Thymus (tissue), 11 donors: Measurements from ENCODE around the gene NOTCH1. TPM values are rescaled to one million over a fixed set of nuclear protein-coding genes. Genes with fewer than 3 reads are reported as not detected.

Experiments used
- DNase-seq, 9 donors: peaks; one replicate each; pipeline ENCODE4 v3.0.0-alpha.2; 2013; ENCODE audit warnings: low spot score in 9 of 9, low read depth in 6 of 9, missing footprints in 1 of 9
- H3K27ac ChIP-seq, 2 donors: one replicate each; pipeline ENCODE4 v1.5.1; 2013; ENCODE audit warnings: control low read depth in 1 of 2, low read depth in 1 of 2, low read length in 1 of 2, mild to moderate bottlenecking in 1 of 2, moderate library complexity in 1 of 2
- H3K27me3 ChIP-seq, 2 donors: one replicate each; pipeline ENCODE4 v1.5.1; 2013; ENCODE audit warnings: low read length in 1 of 2; ENCODE audit not compliant: control insufficient read depth in 2 of 2, insufficient read depth in 1 of 2
- H3K36me3 ChIP-seq, 2 donors: one replicate each; pipeline ENCODE4 v1.5.1; 2013; ENCODE audit warnings: low read length in 1 of 2, mild to moderate bottlenecking in 1 of 2, moderate library complexity in 1 of 2; ENCODE audit not compliant: control insufficient read depth in 2 of 2, insufficient read depth in 2 of 2
- H3K4me1 ChIP-seq, 2 donors: one replicate each; pipeline ENCODE4 v1.5.1; 2013; ENCODE audit warnings: low read length in 2 of 2; ENCODE audit not compliant: control insufficient read depth in 2 of 2, insufficient read depth in 2 of 2
- H3K4me3 ChIP-seq, 2 donors: one replicate each; pipeline ENCODE4 v1.5.1; 2013; ENCODE audit warnings: low read length in 2 of 2, control low read depth in 1 of 2, mild to moderate bottlenecking in 1 of 2
- H3K9me3 ChIP-seq, 2 donors: one replicate each; pipeline ENCODE4 v1.5.1; 2013; ENCODE audit warnings: low read length in 1 of 2, mild to moderate bottlenecking in 1 of 2; ENCODE audit not compliant: control insufficient read depth in 2 of 2, insufficient read depth in 1 of 2
- WGBS: extraction: QIAGEN DNeasy Blood & Tissue Kit; methylation state at CpG from one replicate; pipeline ENCODE4 v1.1.7; 2013; 5-methylcytosine and 5-hydroxymethylcytosine counted together
- polyA plus RNA-seq: library from polyadenylated mRNA; stranded (reverse); fragments of 200-250 nt; gene quantifications from one replicate; pipeline ENCODE4 v1.2.3, GENCODE V29; 2013
- total RNA-seq: library from RNA; stranded (reverse); fragments of 120-200 nt; gene quantifications from one replicate; pipeline ENCODE4 v1.2.4, GENCODE V29; 2013
- donor health status: healthy.

Gene NOTCH1
- total and polyA plus RNA-seq, 2 donors = 14.9 to 15.9 TPM

DNA sequence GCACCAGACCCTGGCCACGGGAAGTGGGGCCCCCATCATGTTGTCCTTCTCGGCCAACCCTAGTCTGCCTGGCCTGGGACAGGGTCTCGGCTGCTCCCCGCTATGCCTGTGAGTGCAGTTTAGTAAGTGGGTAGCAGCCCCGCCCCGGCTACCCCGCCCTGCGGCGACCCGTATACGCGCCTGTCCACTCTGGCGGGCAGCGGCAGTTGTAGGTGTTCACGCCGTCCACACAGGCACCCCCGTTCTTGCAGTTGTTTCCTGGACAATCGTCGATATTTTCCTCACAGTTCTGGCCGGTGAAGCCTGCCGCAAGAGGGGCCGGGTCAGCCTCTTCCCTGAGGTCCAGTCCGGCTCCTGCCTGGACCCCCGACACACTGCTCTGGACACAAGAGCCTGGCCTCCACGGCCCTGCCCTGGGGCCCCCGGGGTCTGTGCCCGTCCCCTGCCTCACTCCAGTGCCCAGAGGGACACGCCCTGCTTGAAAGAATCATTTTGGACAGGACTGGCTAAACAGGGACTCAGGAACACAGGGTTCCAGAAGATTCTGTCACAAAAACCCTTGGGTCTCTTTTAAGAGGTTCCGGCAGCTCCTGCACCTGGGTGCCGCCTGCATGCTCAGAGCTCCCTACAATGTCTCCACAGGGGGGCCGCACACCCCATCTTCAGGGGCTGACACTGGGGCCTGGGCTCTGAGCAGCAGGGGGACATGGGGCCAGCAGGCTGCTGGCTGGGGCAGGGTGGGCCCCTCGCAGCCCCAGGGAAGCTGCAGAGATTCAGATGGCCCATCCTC is 26.4 kb downstream of the NOTCH1 start:
- DNase-seq = no peak
- Histone ChIP-seq H3K36me3 (peaks cover 89 to 91% of the 10 kb centered on the region in 2 donors), H3K27ac (no peak overlapping the region), H3K4me1 (no peaks in the 10 kb centered on the region), H3K9me3 (no peaks in the 10 kb centered on the region), H3K4me3 (no peak overlapping the region), H3K27me3 (no peaks in the 10 kb centered on the region)
- 96% methylated on average over 32 of the region's 32 CpGs for WGBS

DNA sequence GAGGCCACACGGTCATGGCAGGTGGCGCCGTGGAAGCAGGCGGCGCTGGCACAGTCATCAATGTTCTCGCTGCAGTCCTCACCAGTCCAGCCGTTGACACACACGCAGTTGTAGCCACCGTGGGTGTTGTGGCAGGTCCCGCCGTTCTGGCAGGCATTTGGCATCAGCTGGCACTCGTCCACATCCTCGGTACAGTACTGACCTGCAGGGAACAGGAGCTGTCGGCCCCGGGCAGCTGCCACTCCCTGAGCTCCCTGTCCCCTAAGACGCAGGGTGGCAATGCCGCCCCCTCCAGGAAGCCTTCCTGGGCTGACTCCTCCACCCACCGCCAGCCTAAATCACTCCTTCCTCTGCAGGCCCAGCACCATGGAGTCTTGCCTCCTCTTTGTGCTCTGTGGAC is 27.2 kb downstream of the NOTCH1 start:
- peaks cover 93 to 94% of the 10 kb centered on the region in 2 donors for H3K36me3 ChIP-seq
- no peaks in the 10 kb centered on the region for H3K4me1 ChIP-seq
- no peak overlapping the region for H3K27ac ChIP-seq
- H3K9me3 ChIP-seq = no peaks in the 10 kb centered on the region
- 99% methylated on average over 18 of the region's 18 CpGs for WGBS
- DNase-seq = no peak
- H3K27me3 ChIP-seq = no peaks in the 10 kb centered on the region
- H3K4me3 ChIP-seq = no peak overlapping the region

DNA sequence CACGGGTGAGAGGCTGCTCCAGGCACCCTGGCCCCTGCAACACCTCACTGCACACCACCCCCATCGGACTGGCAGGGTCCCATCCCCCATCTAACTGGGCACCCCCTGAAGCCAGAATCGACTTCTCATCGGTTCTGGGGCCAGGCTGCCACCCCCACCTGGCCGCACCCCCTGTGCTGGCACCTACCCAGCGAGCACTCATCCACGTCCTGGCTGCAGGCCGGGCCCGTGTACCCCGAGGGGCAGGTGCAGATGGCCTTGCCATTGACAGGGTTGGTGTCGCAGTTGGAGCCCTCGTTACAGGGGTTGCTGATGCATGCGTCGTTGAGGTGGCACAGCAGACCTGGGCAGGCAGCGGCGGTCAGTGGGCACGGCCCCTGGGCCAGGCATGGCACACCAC is 27.9 kb downstream of the NOTCH1 start:
- no peaks in the 10 kb centered on the region for H3K27me3 ChIP-seq
- H3K27ac ChIP-seq = no peak overlapping the region
- no peak for DNase-seq
- 98% methylated on average over 17 of the region's 17 CpGs for WGBS
- no peaks in the 10 kb centered on the region for H3K4me1 ChIP-seq
- peaks cover 93 to 94% of the 10 kb centered on the region in 2 donors for H3K36me3 ChIP-seq
- no peak overlapping the region for H3K4me3 ChIP-seq
- H3K9me3 ChIP-seq = peaks cover 0 to 1% of the 10 kb centered on the region in 2 donors

DNA sequence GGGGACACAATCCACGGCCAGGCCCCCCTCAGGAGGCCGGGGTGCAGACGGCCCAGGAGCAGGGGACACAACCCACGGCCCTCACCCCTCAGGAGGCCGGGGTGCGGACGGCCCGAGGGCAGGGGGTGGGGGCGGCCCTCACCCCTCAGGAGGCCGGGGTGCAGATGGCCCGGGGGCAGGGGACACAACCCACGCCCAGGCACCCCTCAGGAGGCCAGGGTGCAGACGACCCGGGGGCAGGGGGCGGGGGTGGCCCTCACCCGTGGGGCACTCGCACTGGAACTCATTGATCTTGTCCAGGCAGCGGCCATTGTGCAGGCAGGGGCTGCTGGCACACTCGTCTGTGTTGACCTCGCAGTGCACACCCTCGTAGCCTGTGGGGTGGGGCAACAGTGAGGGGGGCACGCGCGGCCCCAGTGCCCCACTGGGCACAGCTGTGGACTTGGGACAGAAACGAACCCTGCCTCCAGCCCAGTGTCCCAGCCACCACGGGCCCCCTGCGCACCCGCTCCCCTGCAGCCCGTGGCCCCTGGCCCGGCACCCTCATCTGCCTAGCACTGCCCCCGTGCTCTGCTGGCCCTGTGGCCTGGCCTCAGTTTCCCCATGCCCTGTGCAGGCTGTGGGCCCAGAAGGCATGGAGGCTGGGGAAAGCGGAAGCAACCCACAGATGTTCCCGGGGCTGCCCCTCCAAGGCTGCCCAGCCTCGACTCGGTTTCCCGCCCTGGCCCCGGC is 28.7 kb downstream of the NOTCH1 start:
- H3K4me1 ChIP-seq = no peaks in the 10 kb centered on the region
- no peaks in the 10 kb centered on the region for H3K27me3 ChIP-seq
- peaks cover 92% of the 10 kb centered on the region in 2 donors for H3K36me3 ChIP-seq
- 97% methylated on average over 37 of the region's 37 CpGs for WGBS
- no peak overlapping the region for H3K4me3 ChIP-seq
- peaks cover 0 to 1% of the 10 kb centered on the region in 2 donors for H3K9me3 ChIP-seq
- no peak for DNase-seq
- no peak overlapping the region for H3K27ac ChIP-seq

DNA sequence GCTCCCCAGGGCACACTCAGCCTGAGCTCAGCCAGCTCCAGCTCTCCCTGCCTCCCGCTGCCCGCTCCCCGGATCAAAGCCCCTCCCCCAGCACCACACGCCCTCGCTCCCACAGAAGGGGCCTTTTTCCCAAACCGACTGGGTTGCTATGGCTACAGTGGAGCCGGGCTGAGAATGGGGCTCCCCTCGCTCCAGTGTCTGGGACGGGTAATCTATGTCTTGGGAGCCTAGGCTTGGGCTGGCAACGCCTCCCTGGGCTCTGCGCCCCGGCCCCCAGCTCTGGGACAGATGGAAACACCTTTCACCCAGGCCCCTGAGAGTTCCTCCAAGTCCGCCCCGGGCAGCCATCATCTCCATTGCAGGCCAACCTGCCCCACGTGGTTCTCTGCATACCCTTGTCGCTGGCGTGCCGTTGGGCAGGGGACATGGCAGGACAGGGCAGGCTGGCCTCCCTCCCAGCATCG is 29.6 kb downstream of the NOTCH1 start:
- Histone ChIP-seq H3K27ac (no peak overlapping the region), H3K9me3 (peaks cover 0 to 1% of the 10 kb centered on the region in 2 donors), H3K4me3 (no peak overlapping the region), H3K4me1 (no peaks in the 10 kb centered on the region), H3K27me3 (no peaks in the 10 kb centered on the region), H3K36me3 (peaks cover 95% of the 10 kb centered on the region in 2 donors)
- 98% methylated on average over 19 of the region's 19 CpGs for WGBS
- no peak for DNase-seq

DNA sequence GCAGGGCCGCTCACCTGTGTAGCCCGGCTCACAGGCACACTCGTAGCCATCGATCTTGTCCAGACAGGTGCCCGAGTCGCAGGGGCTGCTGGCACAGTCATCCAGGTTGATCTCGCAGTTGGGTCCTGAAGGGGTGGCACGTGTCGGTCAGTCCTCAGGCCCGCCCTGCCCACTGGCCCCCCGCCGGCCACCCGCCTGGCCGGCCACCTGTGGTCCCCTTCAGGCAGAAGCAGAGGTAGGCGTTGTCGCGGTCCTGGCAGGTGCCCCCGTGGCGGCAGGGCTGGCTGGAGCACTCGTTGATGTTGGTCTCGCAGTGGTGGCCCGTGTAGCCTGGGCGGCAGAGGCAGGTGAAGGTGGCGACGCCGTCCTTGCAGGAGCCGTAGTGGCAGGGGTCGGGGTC is 30.6 kb downstream of the NOTCH1 start:
- H3K27me3 ChIP-seq = no peaks in the 10 kb centered on the region
- peaks cover 95 to 99% of the 10 kb centered on the region in 2 donors for H3K36me3 ChIP-seq
- no peak overlapping the region for H3K4me3 ChIP-seq
- 99% methylated on average over 28 of the region's 28 CpGs for WGBS
- no peak overlapping the region for H3K27ac ChIP-seq
- peaks cover 0 to 1% of the 10 kb centered on the region in 2 donors for H3K9me3 ChIP-seq
- H3K4me1 ChIP-seq = no peaks in the 10 kb centered on the region
- no peak for DNase-seq

DNA sequence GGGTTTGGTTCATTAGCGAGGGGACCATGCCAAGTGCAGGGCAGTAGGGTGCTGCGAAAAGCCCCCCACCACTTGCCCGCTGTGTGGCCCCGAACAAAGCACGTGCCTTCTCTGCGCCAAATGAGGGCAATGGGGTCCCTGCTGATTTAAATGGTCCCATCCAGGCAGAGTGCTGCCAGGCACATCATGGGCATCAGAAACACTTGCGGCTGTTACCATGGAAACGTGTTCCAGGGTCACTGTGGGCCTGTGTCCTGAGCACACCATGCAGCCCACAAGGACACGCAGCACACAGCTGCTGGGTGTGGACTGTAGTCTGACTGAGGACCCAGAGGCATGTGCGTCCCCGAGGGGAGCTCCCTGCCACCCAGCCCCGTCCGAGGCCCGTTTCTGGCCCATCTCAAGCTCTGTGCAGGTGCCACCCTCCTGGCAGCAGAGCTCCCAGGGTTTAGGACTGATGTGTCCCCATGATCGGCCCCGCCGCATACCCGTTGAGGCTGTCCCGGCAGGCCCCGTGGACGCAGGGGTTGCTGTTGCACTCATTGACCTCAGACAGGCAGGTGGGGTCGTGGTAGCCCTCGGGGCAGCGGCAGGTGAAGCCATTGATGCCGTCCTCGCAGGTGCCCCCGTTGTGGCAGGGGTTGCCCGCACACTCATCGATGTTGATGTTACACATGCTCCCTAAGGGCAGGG is 31.7 kb downstream of the NOTCH1 start:
- H3K9me3 ChIP-seq = peaks cover 0 to 1% of the 10 kb centered on the region in 2 donors
- no peaks in the 10 kb centered on the region for H3K4me1 ChIP-seq
- WGBS = 97% methylated on average over 29 of the region's 29 CpGs
- DNase-seq = no peak
- no peak overlapping the region for H3K27ac ChIP-seq
- no peak overlapping the region for H3K4me3 ChIP-seq
- peaks cover 96 to 99% of the 10 kb centered on the region in 2 donors for H3K36me3 ChIP-seq
- no peaks in the 10 kb centered on the region for H3K27me3 ChIP-seq

DNA sequence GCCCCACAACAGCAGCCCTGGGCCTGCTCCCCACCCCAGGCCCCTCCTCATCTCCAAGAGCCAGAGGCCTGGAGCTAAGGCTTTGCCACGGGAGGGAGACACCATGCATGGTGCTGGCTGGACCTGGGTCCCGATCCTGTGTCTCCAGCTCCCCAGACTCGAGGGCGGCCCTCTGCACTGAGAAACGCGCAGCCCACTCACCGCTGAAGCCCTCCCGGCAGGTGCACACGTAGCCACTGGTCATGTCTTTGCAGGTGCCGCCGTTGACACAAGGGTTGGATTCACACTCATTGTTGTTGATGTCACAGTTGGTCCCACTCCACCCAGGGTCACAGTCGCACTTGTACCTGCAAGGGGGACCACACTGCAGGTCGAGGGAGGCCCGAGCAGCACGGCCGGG is 32.7 kb downstream of the NOTCH1 start:
- Histone ChIP-seq H3K27ac (no peak overlapping the region), H3K36me3 (peaks cover 96 to 99% of the 10 kb centered on the region in 2 donors), H3K27me3 (no peaks in the 10 kb centered on the region), H3K4me1 (no peaks in the 10 kb centered on the region), H3K9me3 (peaks cover 0 to 1% of the 10 kb centered on the region in 2 donors), H3K4me3 (no peak overlapping the region)
- over 99% methylated on average over 16 of the region's 16 CpGs for WGBS
- DNase-seq = no peak

DNA sequence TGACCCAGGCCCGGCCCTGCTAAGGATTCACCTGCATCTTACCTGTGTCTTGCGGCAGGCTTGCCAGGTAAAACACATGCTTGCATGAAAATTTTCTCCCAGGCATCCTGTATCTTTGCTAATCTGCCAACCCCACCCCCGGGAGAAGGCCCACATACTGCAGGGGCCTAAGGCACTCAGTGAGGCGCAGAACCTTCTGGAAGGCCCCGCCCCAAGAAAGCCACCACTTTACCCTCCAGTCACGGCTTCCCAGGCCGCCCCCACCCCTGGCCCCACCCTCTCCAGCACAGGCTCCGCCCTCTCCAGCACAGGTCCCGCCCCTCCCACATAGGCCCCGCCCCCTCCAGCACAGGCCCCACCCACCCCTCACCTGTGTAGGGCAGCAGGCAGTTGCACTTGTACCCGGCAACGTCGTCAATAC is 33.2 kb downstream of the NOTCH1 start:
- Histone ChIP-seq H3K27me3 (no peaks in the 10 kb centered on the region), H3K4me3 (no peak overlapping the region), H3K36me3 (peaks cover 96 to 99% of the 10 kb centered on the region in 2 donors), H3K27ac (peak overlapping the region in 1 of 2 donors; percentile 17), H3K4me1 (no peaks in the 10 kb centered on the region), H3K9me3 (peaks cover 0 to 1% of the 10 kb centered on the region in 2 donors)
- DNase-seq = no peak
- WGBS = 96% methylated on average over 13 of the region's 13 CpGs
